ENCODE measurements around the gene MRM3. TPM values are rescaled to one million over a fixed set of nuclear protein-coding genes. Genes with fewer than 3 reads are reported as not detected.
"Not testable (repeated sequence)": the region's sequence is repeated elsewhere in the genome, so short reads cannot be mapped to it uniquely, and the experiment has no call there.

Gene MRM3
- total RNA-seq, 1 experiment from 2014 or later, result 33.3 TPM

DNA sequence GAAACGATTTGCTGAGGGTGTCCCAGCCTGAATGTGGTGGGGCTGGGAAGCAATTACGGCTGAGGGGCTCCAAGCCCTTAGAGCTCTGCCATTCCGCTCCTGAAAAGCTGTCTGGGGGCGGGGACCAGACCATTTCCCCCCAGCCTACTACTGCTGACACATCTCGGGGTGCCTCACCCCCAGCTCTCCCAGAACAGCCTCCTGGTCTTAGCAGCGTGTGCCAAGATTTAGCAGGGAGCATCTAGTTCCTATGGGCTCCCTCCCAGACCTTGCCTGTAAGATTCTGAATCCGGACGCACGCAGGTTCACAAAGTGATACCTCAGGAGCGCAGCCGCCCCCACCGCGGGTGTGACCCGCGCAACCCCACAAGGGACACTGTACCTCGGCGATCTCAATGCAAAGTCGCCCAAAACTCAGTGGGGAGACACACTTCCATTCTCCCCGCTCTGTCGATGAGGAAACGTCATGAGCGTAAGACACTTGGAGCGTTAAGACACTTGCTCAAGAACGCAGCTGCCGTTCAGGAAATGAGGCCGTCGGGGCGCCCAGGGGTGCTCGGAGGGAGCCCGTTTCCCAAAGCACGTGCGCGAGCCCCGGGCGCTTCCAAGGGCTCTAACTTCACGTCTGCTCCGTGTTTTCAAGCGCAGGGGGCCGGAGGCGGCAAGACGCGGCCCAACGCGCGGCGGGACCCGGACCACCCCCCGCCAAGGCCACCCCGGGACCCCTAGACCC is 30.7 kb upstream of the MRM3 start:
- in situ Hi-C loops (cut with HindIII; ENCODE audit: low pct_unique_long_range_greater_than_20kb, low sequenced_read_pairs), result no loop called here
- no peak for DNase-seq (ENCODE audit: low read depth, low spot score)

DNA sequence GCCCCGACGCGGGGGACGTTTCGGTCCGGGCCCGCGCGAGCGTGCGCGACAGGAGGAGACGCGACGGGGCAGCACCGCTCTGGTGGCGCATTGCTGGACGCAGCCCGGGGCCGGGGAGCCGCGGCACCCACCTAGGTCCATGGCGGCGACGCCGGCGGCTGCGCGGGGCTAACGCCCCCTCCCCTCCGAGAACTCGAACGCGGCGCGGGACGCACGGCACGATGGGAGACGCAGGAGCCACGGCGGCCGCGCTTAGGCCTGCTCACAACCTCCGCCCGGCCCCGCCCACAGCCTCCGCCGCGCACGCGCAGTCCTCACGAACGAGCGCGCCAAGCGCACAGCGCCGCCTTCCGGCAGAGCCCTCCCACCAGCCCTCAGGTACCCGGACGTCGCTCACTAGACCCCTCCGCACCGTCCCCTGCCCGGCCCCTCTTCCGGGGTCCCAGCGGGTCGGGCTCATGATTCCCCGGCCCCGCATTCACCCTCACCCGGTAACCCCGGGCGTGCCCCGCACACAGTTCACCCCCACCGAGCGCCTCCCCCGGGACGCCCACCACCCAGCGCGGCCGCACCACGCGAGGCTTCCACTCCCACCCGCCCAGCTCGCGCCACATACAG is 30.0 kb upstream of the MRM3 start, which contains the start of gene GEMIN4:
GEMIN4 (minus strand) TSS at position 263 of the 618 bp plus-strand sequence; CDS start at position 141, 122 bp downstream.
- in situ Hi-C loops (cut with HindIII; ENCODE audit: low pct_unique_long_range_greater_than_20kb, low sequenced_read_pairs), result no loop called here
- peak; percentile 88 for DNase-seq (ENCODE audit: low read depth, low spot score)

- DNase-seq (ENCODE audit: low read depth, low spot score), result peak; percentile 27
- in situ Hi-C loops (cut with HindIII; ENCODE audit: low pct_unique_long_range_greater_than_20kb, low sequenced_read_pairs), result no loop called here
These were observed 29.4 kb upstream of the MRM3 start for GRCh38 chr17:752620-753219.

DNA sequence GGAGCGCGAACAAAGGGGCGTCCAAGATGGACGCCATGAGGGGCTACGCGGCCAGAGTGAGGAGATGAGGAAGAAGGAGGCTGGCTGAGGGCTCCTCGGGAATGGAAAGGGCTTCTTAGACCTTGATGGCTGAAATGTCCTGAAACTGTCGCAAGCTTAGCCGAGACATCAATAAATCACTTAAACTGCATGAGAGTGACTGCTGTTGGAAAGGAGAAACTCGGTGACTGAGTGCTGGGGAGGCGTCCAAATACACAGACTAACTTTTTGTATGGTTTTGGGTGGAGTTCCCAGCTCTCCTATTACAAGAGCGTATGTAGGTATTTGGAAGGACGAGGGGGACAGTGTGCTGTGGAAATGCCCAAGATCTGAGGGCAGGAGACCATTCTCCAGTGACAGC is 28.7 kb upstream of the MRM3 start:
- no peak for DNase-seq (ENCODE audit: low read depth, low spot score)
- in situ Hi-C loops (cut with HindIII; ENCODE audit: low pct_unique_long_range_greater_than_20kb, low sequenced_read_pairs), result no loop called here

DNA sequence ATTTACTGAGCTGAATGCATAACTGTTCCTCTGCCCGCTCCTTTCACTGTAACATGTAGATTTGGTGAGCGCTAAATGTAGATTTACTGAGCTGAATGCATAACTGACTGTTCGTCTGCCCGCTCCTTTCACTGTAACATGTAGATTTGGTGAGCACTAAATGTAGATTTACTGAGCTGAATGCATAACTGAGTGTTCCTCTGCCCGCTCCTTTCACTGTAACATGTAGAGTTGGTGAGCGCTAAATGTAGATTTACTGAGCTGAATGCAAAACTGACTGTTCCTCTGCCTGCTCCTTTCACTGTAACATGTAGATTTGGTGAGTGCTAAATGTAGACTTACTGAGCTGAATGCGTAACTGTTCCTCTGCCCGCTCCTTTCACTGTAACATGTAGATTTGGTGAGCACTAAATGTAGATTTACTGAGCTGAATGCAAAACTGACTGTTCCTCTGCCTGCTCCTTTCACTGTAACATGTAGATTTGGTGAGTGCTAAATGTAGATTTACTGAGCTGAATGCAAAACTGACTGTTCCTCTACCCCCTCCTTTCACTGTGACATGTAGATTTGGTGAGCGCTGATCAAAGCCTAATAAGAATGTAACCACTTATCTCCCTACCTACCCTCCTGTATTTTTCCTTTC is 26.7 kb upstream of the MRM3 start:
- DNase-seq (ENCODE audit: low read depth, low spot score); in situ Hi-C loops (cut with HindIII; ENCODE audit: low pct_unique_long_range_greater_than_20kb, low sequenced_read_pairs): not testable (repeated sequence)

- DNase-seq (ENCODE audit: low read depth, low spot score); in situ Hi-C loops (cut with HindIII; ENCODE audit: low pct_unique_long_range_greater_than_20kb, low sequenced_read_pairs): not testable (repeated sequence)
These were observed 26.1 kb upstream of the MRM3 start for GRCh38 chr17:756010-756567.

GRCh38 chr17:759964-760363 is 22.2 kb upstream of the MRM3 start:
- in situ Hi-C loops (cut with HindIII; ENCODE audit: low pct_unique_long_range_greater_than_20kb, low sequenced_read_pairs), result no loop called here
- no peak for DNase-seq (ENCODE audit: low read depth, low spot score)

DNA sequence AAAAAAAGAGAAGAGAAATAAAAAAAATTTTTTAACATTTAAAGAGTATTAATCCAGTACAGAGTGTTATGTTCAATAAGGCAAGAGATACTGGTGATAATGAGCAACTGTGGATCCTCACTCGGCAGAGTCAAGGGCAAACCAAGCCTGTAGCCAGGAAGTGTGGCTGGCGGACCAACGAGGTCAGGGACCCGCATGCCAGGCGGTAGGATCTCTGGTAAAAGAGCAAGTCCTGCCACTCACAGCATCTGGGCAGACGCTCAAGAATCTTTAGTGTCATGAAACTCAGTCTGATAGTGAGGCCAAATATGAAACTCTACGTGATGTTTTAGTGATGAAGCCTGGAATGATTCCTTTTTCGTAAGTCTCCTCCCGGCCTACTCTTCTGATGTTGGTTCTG is 21.8 kb upstream of the MRM3 start:
- no peak for DNase-seq (ENCODE audit: low read depth, low spot score)

GRCh38 chr17:767076-767475 is 15.1 kb upstream of the MRM3 start:
- DNase-seq (ENCODE audit: low read depth, low spot score), result no peak
- in situ Hi-C loops (cut with HindIII; ENCODE audit: low pct_unique_long_range_greater_than_20kb, low sequenced_read_pairs), result no loop called here

More for the DNA sequence above, 21.8 kb upstream of the MRM3 start:
- in situ Hi-C loops (cut with HindIII; ENCODE audit: low pct_unique_long_range_greater_than_20kb, low sequenced_read_pairs), result no loop called here

GRCh38 chr17:773016-773415 is 9.1 kb upstream of the MRM3 start:
- no peak for DNase-seq (ENCODE audit: low read depth, low spot score)
- in situ Hi-C loops (cut with HindIII; ENCODE audit: low pct_unique_long_range_greater_than_20kb, low sequenced_read_pairs), result no loop called here

DNA sequence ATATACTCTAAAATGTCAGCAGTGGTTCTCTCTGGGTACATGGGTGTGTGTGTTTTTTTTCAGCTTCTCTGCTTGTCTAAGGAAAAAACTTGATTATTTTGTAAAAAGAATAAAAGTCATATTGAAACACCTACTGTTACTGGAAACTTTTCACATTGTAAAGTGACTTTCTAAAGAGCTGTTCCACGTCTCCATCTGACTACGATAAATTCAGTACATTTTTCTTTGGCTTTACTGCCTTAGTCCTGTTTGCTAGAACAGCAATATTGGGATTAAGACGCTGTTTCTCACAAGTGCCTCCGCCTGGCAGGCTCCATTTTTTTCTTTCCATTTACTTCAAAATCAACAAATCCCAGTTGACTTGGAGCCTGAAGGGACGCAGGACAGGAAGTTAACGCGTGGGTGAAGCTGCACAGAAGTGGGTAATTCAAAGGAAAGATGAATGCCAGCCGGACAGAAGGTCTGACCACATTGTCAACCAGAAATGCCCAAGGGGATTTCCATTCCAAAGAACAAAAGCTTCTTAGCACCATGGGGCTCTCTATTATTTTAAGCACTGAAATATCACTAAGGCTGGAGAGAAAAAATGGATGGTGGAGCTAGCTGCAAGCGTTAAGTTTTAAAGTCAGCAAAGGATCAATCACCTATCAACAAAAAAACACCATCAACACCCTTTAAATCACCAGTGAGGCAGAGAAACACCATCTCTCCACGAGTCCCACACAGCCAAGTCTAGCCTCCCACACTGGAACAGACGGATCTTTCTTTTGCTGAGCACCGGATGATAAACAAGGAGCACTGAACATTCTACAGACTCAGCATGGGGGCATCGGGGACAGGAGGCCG is 8.5 kb upstream of the MRM3 start:
- DNase-seq (ENCODE audit: low read depth, low spot score), result peak; percentile 90
- in situ Hi-C loops (cut with HindIII; ENCODE audit: low pct_unique_long_range_greater_than_20kb, low sequenced_read_pairs), result no loop called here

DNA sequence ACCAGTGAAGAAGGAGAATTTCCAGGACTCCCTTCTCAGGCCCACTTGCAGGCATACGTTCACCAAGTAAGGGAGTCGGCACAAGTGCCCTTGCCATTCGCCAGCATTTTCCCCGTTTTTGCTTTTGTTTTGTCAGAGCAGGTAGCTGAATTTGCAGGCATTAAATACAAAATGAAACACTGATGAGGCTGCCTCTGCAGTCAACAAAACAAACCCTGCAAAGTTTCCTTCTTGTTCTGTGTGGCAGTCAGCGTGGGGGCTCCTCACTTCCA is 7.9 kb upstream of the MRM3 start:
- in situ Hi-C loops (cut with HindIII; ENCODE audit: low pct_unique_long_range_greater_than_20kb, low sequenced_read_pairs), result no loop called here
- no peak for DNase-seq (ENCODE audit: low read depth, low spot score)

GRCh38 chr17:778096-778495 is 4.1 kb upstream of the MRM3 start:
- in situ Hi-C loops (cut with HindIII; ENCODE audit: low pct_unique_long_range_greater_than_20kb, low sequenced_read_pairs), result no loop called here
- DNase-seq (ENCODE audit: low read depth, low spot score), result no peak

DNA sequence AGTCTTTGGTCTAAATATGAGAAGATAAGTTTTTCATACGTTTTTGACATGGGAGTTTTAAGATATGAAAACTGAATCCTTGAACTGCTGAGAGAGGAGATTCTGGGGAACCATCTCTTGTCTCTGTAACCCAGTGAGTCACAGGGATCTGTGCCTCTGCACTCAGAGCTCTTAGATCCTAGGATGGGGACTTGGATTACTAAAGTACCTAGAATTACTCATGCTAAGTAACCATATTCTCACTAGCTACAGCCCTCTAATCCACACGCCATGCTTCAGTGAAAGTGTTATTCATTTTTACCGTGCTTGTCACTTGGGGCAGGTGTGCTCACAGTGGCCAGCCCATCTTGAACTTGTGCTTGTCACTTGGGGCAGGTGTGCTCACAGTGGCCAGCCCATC is 2.0 kb downstream of the MRM3 start:
- DNase-seq (ENCODE audit: low read depth, low spot score), result no peak
- in situ Hi-C loops (cut with HindIII; ENCODE audit: low pct_unique_long_range_greater_than_20kb, low sequenced_read_pairs), result no loop called here

DNA sequence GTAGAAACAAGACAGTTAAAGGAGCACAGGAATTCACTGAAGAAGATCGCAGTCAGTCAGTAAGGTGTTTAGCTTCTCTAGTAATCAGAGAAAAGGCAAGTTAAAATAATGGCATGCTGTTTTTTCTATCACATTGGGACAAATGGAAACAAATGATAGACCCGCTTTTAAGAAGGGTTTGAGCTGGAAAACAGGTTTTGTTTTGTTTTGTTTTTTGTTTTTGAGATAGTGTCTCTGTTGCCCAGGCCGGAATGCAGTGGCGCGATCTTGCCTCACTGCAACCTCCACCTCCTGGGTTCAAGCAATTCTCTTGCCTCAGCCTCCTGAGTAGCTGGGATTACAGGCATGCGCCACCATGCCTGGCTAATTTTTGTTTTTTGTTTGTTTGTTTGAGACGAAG is 3.7 kb downstream of the MRM3 start:
- in situ Hi-C loops (cut with HindIII; ENCODE audit: low pct_unique_long_range_greater_than_20kb, low sequenced_read_pairs); DNase-seq (ENCODE audit: low read depth, low spot score): not testable (repeated sequence)

GRCh38 chr17:787641-788221 is 5.6 kb downstream of the MRM3 start:
- no peak for DNase-seq (ENCODE audit: low read depth, low spot score)
- in situ Hi-C loops (cut with HindIII; ENCODE audit: low pct_unique_long_range_greater_than_20kb, low sequenced_read_pairs), result no loop called here

- in situ Hi-C loops (cut with HindIII; ENCODE audit: low pct_unique_long_range_greater_than_20kb, low sequenced_read_pairs), result no loop called here
- DNase-seq (ENCODE audit: low read depth, low spot score), result no peak
These were observed 6.4 kb downstream of the MRM3 start for GRCh38 chr17:788551-788950.

Data from SK-MEL-5 (cell line).